NCI-H345 (cell line): ENCODE measurements around the gene LRGUK.
"Not testable (repeated sequence)": the region's sequence is repeated elsewhere in the genome, so short reads cannot be mapped to it uniquely, and the experiment has no call there.

Experiments
- DNase-seq: peaks from one replicate; lab custom pipeline; 2025; lab: John Stamatoyannopoulos, UW

The LRGUK gene

GRCh38 chr7:134126966-134127848 lies at the start of gene LRGUK:
Gene LRGUK, plus strand, starts transcription at chr7:134127340. Its CDS starts 28 bp downstream, at chr7:134127368.
- peak; percentile 88 for DNase-seq

GRCh38 chr7:134077560-134077959 lies 49.6 kb upstream of the LRGUK start:
- not testable (repeated sequence) for DNase-seq

GRCh38 chr7:134078991-134079390 lies 48.1 kb upstream of the LRGUK start:
- DNase-seq, result no peak

- DNase-seq, result no peak
These were observed 45.4 kb upstream of the LRGUK start for GRCh38 chr7:134081695-134082094.

- no peak for DNase-seq
These were observed 43.2 kb upstream of the LRGUK start for GRCh38 chr7:134083766-134084487.

- DNase-seq, result no peak
These were observed 42.5 kb upstream of the LRGUK start for GRCh38 chr7:134084488-134085144.

- DNase-seq, result no peak
These were observed 41.8 kb upstream of the LRGUK start for GRCh38 chr7:134085311-134085710.

- no peak for DNase-seq
These were observed 40.0 kb upstream of the LRGUK start for GRCh38 chr7:134086998-134087735.

- DNase-seq, result no peak
These were observed 38.9 kb upstream of the LRGUK start for GRCh38 chr7:134088199-134088598.

- no peak for DNase-seq
These were observed 37.7 kb upstream of the LRGUK start for GRCh38 chr7:134089446-134089845.

GRCh38 chr7:134098072-134098471 lies 29.1 kb upstream of the LRGUK start:
- no peak for DNase-seq

- no peak for DNase-seq
These were observed 25.4 kb upstream of the LRGUK start for GRCh38 chr7:134101716-134102115.

- peak; percentile 20 for DNase-seq
These were observed 23.0 kb upstream of the LRGUK start for GRCh38 chr7:134104166-134104565.

GRCh38 chr7:134105841-134106240 lies 21.3 kb upstream of the LRGUK start:
- DNase-seq, result no peak

GRCh38 chr7:134108802-134109201 lies 18.3 kb upstream of the LRGUK start:
- DNase-seq, result no peak

- no peak for DNase-seq
These were observed 13.5 kb upstream of the LRGUK start for GRCh38 chr7:134113655-134114054.

- no peak for DNase-seq
These were observed 12.1 kb upstream of the LRGUK start for GRCh38 chr7:134114992-134115391.

GRCh38 chr7:134120405-134120804 lies 6.7 kb upstream of the LRGUK start:
- DNase-seq, result no peak

GRCh38 chr7:134121632-134122139 lies 5.5 kb upstream of the LRGUK start:
- DNase-seq, result no peak

- DNase-seq, result no peak
These were observed 4.2 kb upstream of the LRGUK start for GRCh38 chr7:134122980-134123379.

- DNase-seq, result no peak
These were observed 994 bp upstream of the LRGUK start for GRCh38 chr7:134126146-134126545.

GRCh38 chr7:134126596-134126965 lies 559 bp upstream of the LRGUK start:
- no peak for DNase-seq
